Body of pancreas (tissue), 4 donors: Measurements from ENCODE around the gene ZBP1. TPM values are rescaled to one million over a fixed set of nuclear protein-coding genes. Genes with fewer than 3 reads are reported as not detected.

ENCODE experiments used
- ATAC-seq: fragments of 150-250 bp; one replicate; pipeline ENCODE4 v1.9.1; 2016
- DNase-seq, 4 donors: peaks; one replicate each; pipeline ENCODE4 v3.0.0-alpha.2; 2019
- H3K27ac ChIP-seq, 4 donors: fragments of 200-600 bp; sonication (generic); 1 replicate in 3 of 4; 2 replicates in 1 of 4; pipeline versions ENCODE4 v1.5.1 to v1.6.1; 2016 to 2019; ENCODE audit warnings: mild to moderate bottlenecking in 1 of 4, mixed read lengths in 1 of 4, moderate library complexity in 1 of 4
- H3K27me3 ChIP-seq, 2 donors: fragments of 200-600 bp; sonication (generic); one replicate each; pipeline ENCODE4 v1.6.0; 2016; ENCODE audit warnings: mild to moderate bottlenecking in 1 of 2
- H3K36me3 ChIP-seq, 2 donors: fragments of 200-600 bp; sonication (generic); replicated peaks in 1 of 2; 2 replicates each; pipeline ENCODE4 v1.5.1; 2016; ENCODE audit warnings: low read depth in 2 of 2; ENCODE audit not compliant: insufficient read depth in 1 of 2
- H3K4me1 ChIP-seq: fragments of 200-600 bp; sonication (generic); one replicate; pipeline ENCODE4 v1.6.0; 2016
- H3K4me3 ChIP-seq, 2 donors: fragments of 200-600 bp; sonication (generic); 1 replicate in 1 of 2; 2 replicates in 1 of 2; pipeline ENCODE4 v1.5.1; 2016 to 2019
- H3K9me3 ChIP-seq, 3 donors: fragments of 200-600 bp; sonication (generic); 1 replicate in 2 of 3; 2 replicates in 1 of 3; pipeline ENCODE4 v1.5.1; 2016
- CTCF ChIP-seq, 7 experiments: fragments of 450-650 bp in 4 of 7; fragments of 200-600 bp in 3 of 7; sonication (generic) in 3 of 7; IDR thresholded peaks; one replicate each; pipeline ENCODE4 v1.5.1; 2016 to 2019; ENCODE audit warnings: antibody characterized with exemption in 7 of 7
- POLR2A ChIP-seq, 3 donors: fragments of 450-650 bp; IDR thresholded peaks; one replicate each; pipeline ENCODE4 v1.6.1; 2016; ENCODE audit warnings: antibody characterized with exemption in 3 of 3, mild to moderate bottlenecking in 2 of 3
- WGBS, 2 donors: methylation state at CpG; one replicate each; pipeline ENCODE4 v1.1.5; 2017; 5-methylcytosine and 5-hydroxymethylcytosine counted together
- intact Hi-C: fragments of 100-400 bp; cut with DNase I; formaldehyde crosslinking; loops from one replicate; pipeline ENCODE4 v1.15.1; 2023
- total RNA-seq, 2 donors: library from RNA; depleted of rRNA; stranded (reverse); fragments of >200 nt; gene quantifications; one replicate each; pipeline ENCODE4 v1.1.0, GENCODE V29; 2016

ZBP1 gene
- total RNA-seq, 2 donors from 2014 or later, result 0.26 TPM; not detected in 1

GRCh38 chr20:57588596-57588995, 31.6 kb downstream of the ZBP1 start:
- Histone ChIP-seq H3K27ac (no peak overlapping the region), H3K4me3 (no peak overlapping the region), H3K4me1 (no peaks in the 10 kb centered on the region), H3K9me3 (no peaks in the 10 kb centered on the region), H3K27me3 (no peaks in the 10 kb centered on the region), H3K36me3 (no peaks in the 10 kb centered on the region)
- 49 to 77% methylated on average over 5 of the region's 5 CpGs for WGBS, 2 donors
- intact Hi-C loops, result no loop called here
- ATAC-seq (no peak), DNase-seq (no peak)
- TF ChIP-seq POLR2A (IDR thresholded peaks at IDR 0.05), result no peak
- TF ChIP-seq CTCF (IDR thresholded peaks at IDR 0.05), result no peak

GRCh38 chr20:57587989-57588377, 32.2 kb downstream of the ZBP1 start:
- intact Hi-C loops, result no loop called here
- H3K27me3 ChIP-seq, result no peaks in the 10 kb centered on the region
- no peak overlapping the region for H3K4me3 ChIP-seq
- ATAC-seq, result no peak
- 72 to 75% methylated on average over 7 of the region's 7 CpGs for WGBS, 2 donors
- no peak overlapping the region for H3K27ac ChIP-seq
- no peak for DNase-seq
- H3K4me1 ChIP-seq, result no peaks in the 10 kb centered on the region
- H3K36me3 ChIP-seq, result no peaks in the 10 kb centered on the region
- TF ChIP-seq CTCF (IDR thresholded peaks at IDR 0.05), result no peak
- no peaks in the 10 kb centered on the region for H3K9me3 ChIP-seq

GRCh38 chr20:57587278-57587988, 32.8 kb downstream of the ZBP1 start:
- Histone ChIP-seq H3K36me3 (no peaks in the 10 kb centered on the region), H3K27ac (no peak overlapping the region), H3K27me3 (no peaks in the 10 kb centered on the region), H3K4me1 (peaks cover 4% of the 10 kb centered on the region), H3K9me3 (no peaks in the 10 kb centered on the region), H3K4me3 (no peak overlapping the region)
- TF ChIP-seq POLR2A (IDR thresholded peaks at IDR 0.05) (no peak), CTCF (IDR thresholded peaks at IDR 0.05) (no peak)
- intact Hi-C loops, result no loop called here
- DNase-seq, result no peak
- 7 to 47% methylated on average over 2 to 4 of the region's 4 CpGs for WGBS, 2 donors
- ATAC-seq, result no peak

- H3K4me3 ChIP-seq, result no peak overlapping the region
- intact Hi-C loops, result no loop called here
- peaks cover 7% of the 10 kb centered on the region for H3K4me1 ChIP-seq
- TF ChIP-seq POLR2A (IDR thresholded peaks at IDR 0.05), result no peak
- TF ChIP-seq CTCF (IDR thresholded peaks at IDR 0.05), result no peak
- H3K27me3 ChIP-seq, result peaks cover 0 to 4% of the 10 kb centered on the region in 2 donors
- H3K9me3 ChIP-seq, result no peaks in the 10 kb centered on the region
- 78 to 81% methylated on average over 10 of the region's 10 CpGs for WGBS, 2 donors
- ATAC-seq (no peak), DNase-seq (no peak)
- no peak overlapping the region for H3K27ac ChIP-seq
- no peaks in the 10 kb centered on the region for H3K36me3 ChIP-seq
Observed at GRCh38 chr20:57586943-57587277, 33.3 kb downstream of the ZBP1 start.

GRCh38 chr20:57586370-57586793, 33.8 kb downstream of the ZBP1 start:
- H3K27ac ChIP-seq, result no peak overlapping the region
- peaks cover 0 to 5% of the 10 kb centered on the region in 2 donors for H3K27me3 ChIP-seq
- peaks cover 7% of the 10 kb centered on the region for H3K4me1 ChIP-seq
- DNase-seq (no peak), ATAC-seq (no peak)
- no peaks in the 10 kb centered on the region for H3K36me3 ChIP-seq
- intact Hi-C loops, result no loop called here
- TF ChIP-seq CTCF (IDR thresholded peaks at IDR 0.05) (no peak), POLR2A (IDR thresholded peaks at IDR 0.05) (no peak)
- H3K4me3 ChIP-seq, result no peak overlapping the region
- WGBS, 2 donors, result 41 to 42% methylated on average over 8 of the region's 8 CpGs
- H3K9me3 ChIP-seq, result no peaks in the 10 kb centered on the region
